OCI-LY1 (cell line): ENCODE data around the gene HECW1.

Experiments used
- EZH2 ChIP-seq: fragments of 200-600 bp; sonication (generic), shearing (Covaris generic); IDR thresholded peaks from 2 replicates; pipeline ENCODE4 v1.8.0; 2017; ENCODE audit warnings: borderline replicate concordance, mixed run types, mild to moderate bottlenecking, antibody characterized with exemption, low read length, moderate library complexity, mixed read lengths
- TF ChIP-seq, protein P1 (sequence below): fragments of 200-600 bp; sonication (generic), shearing (Covaris generic); IDR thresholded peaks from 2 replicates; pipeline ENCODE4 v1.5.1; 2017; ENCODE audit warnings: mild to moderate bottlenecking, antibody characterized with exemption, low read length, moderate library complexity, mixed read lengths

DNA sequence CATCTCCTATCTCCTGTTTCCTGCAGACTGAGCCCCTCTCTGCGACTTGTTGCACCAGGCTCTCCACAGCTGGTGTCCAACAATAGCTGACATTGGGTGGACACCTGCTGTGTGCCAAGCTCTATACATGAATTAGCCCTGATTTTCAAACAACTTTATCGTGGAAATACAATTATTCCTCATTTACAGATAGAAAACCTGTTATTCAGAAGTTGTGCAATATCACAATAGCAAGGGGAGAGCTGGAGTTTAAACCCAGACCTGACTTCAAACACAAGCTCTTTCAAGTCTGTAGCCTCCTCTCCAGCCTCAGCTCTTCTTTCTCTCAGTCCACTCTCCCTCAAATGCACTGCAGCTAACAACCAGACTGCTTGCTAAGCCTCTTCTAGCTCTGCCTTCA lies 168.8 kb downstream of the HECW1 start:
- TF ChIP-seq, protein P1, sequence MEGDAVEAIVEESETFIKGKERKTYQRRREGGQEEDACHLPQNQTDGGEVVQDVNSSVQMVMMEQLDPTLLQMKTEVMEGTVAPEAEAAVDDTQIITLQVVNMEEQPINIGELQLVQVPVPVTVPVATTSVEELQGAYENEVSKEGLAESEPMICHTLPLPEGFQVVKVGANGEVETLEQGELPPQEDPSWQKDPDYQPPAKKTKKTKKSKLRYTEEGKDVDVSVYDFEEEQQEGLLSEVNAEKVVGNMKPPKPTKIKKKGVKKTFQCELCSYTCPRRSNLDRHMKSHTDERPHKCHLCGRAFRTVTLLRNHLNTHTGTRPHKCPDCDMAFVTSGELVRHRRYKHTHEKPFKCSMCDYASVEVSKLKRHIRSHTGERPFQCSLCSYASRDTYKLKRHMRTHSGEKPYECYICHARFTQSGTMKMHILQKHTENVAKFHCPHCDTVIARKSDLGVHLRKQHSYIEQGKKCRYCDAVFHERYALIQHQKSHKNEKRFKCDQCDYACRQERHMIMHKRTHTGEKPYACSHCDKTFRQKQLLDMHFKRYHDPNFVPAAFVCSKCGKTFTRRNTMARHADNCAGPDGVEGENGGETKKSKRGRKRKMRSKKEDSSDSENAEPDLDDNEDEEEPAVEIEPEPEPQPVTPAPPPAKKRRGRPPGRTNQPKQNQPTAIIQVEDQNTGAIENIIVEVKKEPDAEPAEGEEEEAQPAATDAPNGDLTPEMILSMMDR: no peak
- no peak for TF ChIP-seq EZH2
